OCI-LY1 (cell line): ENCODE measurements around the gene H2BW2.
"Not testable (repeated sequence)": the region's sequence is repeated elsewhere in the genome, so short reads cannot be mapped to it uniquely, and the experiment has no call there.

Experiments used
- H2AFZ ChIP-seq: fragments of 200-600 bp; sonication (generic), shearing (Covaris generic); 2 replicates; pipeline ENCODE4 v1.6.0; 2014; ENCODE audit warnings: antibody characterized with exemption, mild to moderate bottlenecking, low read length
- H3F3A ChIP-seq: fragments of 200-600 bp; sonication (generic), shearing (Covaris generic); 2 replicates; pipeline ENCODE4 v1.6.0; 2014; ENCODE audit warnings: mild to moderate bottlenecking, antibody characterized with exemption, low read length, moderate library complexity; ENCODE audit not compliant: insufficient read depth
- H3K27ac ChIP-seq: fragments of 200-600 bp; sonication (generic); 2 replicates; pipeline ENCODE4 v1.5.1; 2014; ENCODE audit warnings: low read length, mixed run types, mild to moderate bottlenecking, low read depth; ENCODE audit not compliant: poor library complexity, severe bottlenecking
- H3K27me3 ChIP-seq: fragments of 200-600 bp; sonication (generic); 2 replicates; pipeline ENCODE4 v1.6.0; 2014; ENCODE audit warnings: antibody characterized with exemption, mild to moderate bottlenecking, low read length, moderate library complexity; ENCODE audit not compliant: insufficient read depth
- H3K36me3 ChIP-seq: fragments of 200-600 bp; sonication (generic); 2 replicates; pipeline ENCODE4 v1.6.1; 2014; ENCODE audit warnings: mild to moderate bottlenecking, antibody characterized with exemption, low read length, moderate library complexity, mixed read lengths; ENCODE audit not compliant: insufficient read depth
- H3K4me1 ChIP-seq: fragments of 200-600 bp; sonication (generic); 2 replicates; pipeline ENCODE4 v1.5.1; 2014; ENCODE audit warnings: mild to moderate bottlenecking, low read length, moderate library complexity; ENCODE audit not compliant: insufficient read depth, severe bottlenecking
- H3K4me2 ChIP-seq: fragments of 200-600 bp; sonication (generic), shearing (Covaris generic); 2 replicates; pipeline ENCODE4 v1.6.1; 2014; ENCODE audit warnings: low read length
- H3K4me3 ChIP-seq: fragments of 200-600 bp; sonication (generic); 2 replicates; pipeline ENCODE4 v1.5.1; 2014; ENCODE audit warnings: low read length, low read depth, mild to moderate bottlenecking, mixed read lengths; ENCODE audit not compliant: poor library complexity, severe bottlenecking
- H3K79me2 ChIP-seq: fragments of 200-600 bp; shearing (Covaris generic); 2 replicates; pipeline ENCODE4 v1.6.1; 2016; ENCODE audit warnings: mixed run types, low read length, mixed read lengths; ENCODE audit not compliant: insufficient read depth
- H3K9ac ChIP-seq: fragments of 200-600 bp; sonication (generic), shearing (Covaris generic); 2 replicates; pipeline ENCODE4 v1.6.1; 2014; ENCODE audit warnings: mild to moderate bottlenecking, low read length, mixed read lengths
- H3K9me2 ChIP-seq: fragments of 200-600 bp; sonication (generic), shearing (Covaris generic); 2 replicates; pipeline ENCODE4 v1.6.1; 2014; ENCODE audit warnings: low read depth, mild to moderate bottlenecking, low read length, mixed read lengths
- H3K9me3 ChIP-seq: fragments of 200-600 bp; shearing (Covaris generic); 2 replicates; pipeline ENCODE4 v1.6.1; 2014; ENCODE audit warnings: low read length, mixed read lengths
- H4K20me1 ChIP-seq: fragments of 200-600 bp; sonication (generic), shearing (Covaris generic); 2 replicates; pipeline ENCODE4 v1.6.0; 2016; ENCODE audit warnings: mild to moderate bottlenecking, low read length; ENCODE audit not compliant: insufficient read depth
- CTCF ChIP-seq: fragments of 200-600 bp; sonication (generic), shearing (Covaris generic); IDR thresholded peaks from 2 replicates; pipeline ENCODE4 v1.5.1; 2017; ENCODE audit warnings: mild to moderate bottlenecking, antibody characterized with exemption, low read length, moderate library complexity, mixed read lengths
- EZH2 ChIP-seq: fragments of 200-600 bp; sonication (generic), shearing (Covaris generic); IDR thresholded peaks from 2 replicates; pipeline ENCODE4 v1.8.0; 2017; ENCODE audit warnings: borderline replicate concordance, mixed run types, mild to moderate bottlenecking, antibody characterized with exemption, low read length, moderate library complexity, mixed read lengths

H2BW2 gene

GRCh38 chrX:104013158-104013557 is 26.6 kb upstream of the H2BW2 start:
- Histone ChIP-seq H3K4me1 (no peaks in the 10 kb centered on the region), H3K27ac (no peak overlapping the region), H3K36me3 (no peaks in the 10 kb centered on the region), H3K9me3 (no peaks in the 10 kb centered on the region), H3F3A (no peaks in the 10 kb centered on the region), H3K27me3 (no peaks in the 10 kb centered on the region), H2AFZ (no peak overlapping the region), H3K9me2 (no peaks in the 10 kb centered on the region), H3K4me2 (no peak overlapping the region), H4K20me1 (no peaks in the 10 kb centered on the region), H3K9ac (no peak overlapping the region), H3K79me2 (no peaks in the 10 kb centered on the region), H3K4me3 (no peak overlapping the region)
- TF ChIP-seq CTCF: no peak
- TF ChIP-seq EZH2: no peak

DNA sequence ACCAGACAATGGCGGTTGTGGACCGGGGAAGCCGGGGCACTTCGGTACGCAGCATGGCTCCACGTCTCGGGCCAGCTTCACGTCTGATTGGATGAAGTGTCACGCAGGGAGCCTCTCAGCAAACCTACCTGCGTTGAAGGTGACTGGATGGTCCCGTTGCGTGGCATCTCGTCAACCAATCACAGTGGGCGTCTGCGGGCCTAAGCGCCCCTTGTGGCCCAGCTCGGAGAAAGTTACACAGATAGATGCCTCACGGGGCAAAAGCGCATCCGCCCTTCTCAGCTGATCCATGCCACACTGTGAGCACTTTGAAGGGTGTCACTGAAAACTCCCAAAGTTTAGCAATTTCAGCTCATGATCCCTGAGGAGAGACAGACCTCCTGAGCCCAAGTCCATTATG is 26.1 kb upstream of the H2BW2 start, which contains the start of gene H2BW1:
Gene H2BW1 (minus strand): TSS at position 103 of the 400 bp plus-strand sequence. CDS start 132 bp downstream, outside the sequence.
- Histone ChIP-seq H3K9me2 (no peaks in the 10 kb centered on the region), H3K4me3 (no peak within 1 kb of the TSS), H3K4me1 (no peaks in the 10 kb centered on the region), H3K27ac (no peak within 1 kb of the TSS), H3K79me2 (no peaks in the 10 kb centered on the region), H3K9ac (no peak within 1 kb of the TSS), H3K9me3 (no peaks in the 10 kb centered on the region), H4K20me1 (no peaks in the 10 kb centered on the region), H3K36me3 (no peaks in the 10 kb centered on the region), H3K27me3 (no peaks in the 10 kb centered on the region), H2AFZ (no peak within 1 kb of the TSS), H3K4me2 (no peak within 1 kb of the TSS), H3F3A (no peaks in the 10 kb centered on the region)
- no peak for TF ChIP-seq CTCF
- TF ChIP-seq EZH2: no peak

DNA sequence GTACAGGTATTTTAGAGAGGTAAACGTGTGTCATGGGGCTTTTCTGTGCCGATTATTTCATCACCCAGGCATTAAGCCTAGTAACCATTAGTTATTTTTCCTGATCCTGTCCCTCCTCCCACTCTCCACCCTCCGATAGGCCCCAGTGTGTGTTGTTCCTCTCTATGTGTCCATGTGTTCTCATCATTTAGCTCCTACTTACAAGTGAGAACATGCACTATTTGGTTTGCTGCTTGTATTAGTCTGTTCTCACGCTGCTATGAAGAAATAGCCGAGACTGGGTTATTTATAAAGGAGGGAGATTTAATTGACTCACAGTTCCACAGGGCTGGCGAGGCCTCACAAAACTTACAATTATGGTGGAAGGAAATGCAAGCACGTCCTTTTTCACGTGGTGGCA is 24.2 kb upstream of the H2BW2 start:
- not testable (repeated sequence) for H3K9me2 ChIP-seq, H3F3A ChIP-seq, H3K9me3 ChIP-seq, H3K4me2 ChIP-seq, H3K27ac ChIP-seq, H3K4me3 ChIP-seq, H4K20me1 ChIP-seq, H3K79me2 ChIP-seq, H3K4me1 ChIP-seq, H3K36me3 ChIP-seq, H3K9ac ChIP-seq, H2AFZ ChIP-seq, H3K27me3 ChIP-seq

DNA sequence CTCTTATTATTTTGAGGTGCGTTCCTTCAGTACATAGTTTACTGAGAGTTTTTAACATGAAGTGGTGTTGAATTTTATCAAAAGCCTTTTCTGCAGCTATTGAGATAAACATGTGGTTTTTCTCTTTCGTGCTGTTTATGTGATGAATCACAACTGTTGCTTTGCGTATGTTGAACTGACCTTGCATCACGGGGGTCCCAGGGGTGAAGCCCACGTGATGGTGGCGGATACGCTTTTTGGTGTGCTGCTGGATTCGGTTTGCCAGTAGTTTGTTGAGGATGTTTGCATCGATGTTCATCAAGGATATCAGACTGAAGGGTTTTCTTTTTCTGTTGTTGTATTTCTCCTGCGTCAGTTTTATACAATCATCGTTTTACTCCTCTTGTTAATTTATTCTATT is 21.6 kb upstream of the H2BW2 start:
- TF ChIP-seq EZH2: no peak
- no peak for TF ChIP-seq CTCF
- Histone ChIP-seq H3K27me3 (no peaks in the 10 kb centered on the region), H4K20me1 (no peaks in the 10 kb centered on the region), H3K4me1 (no peaks in the 10 kb centered on the region), H3K4me3 (no peak overlapping the region), H3K4me2 (no peak overlapping the region), H3K36me3 (no peaks in the 10 kb centered on the region), H3F3A (no peaks in the 10 kb centered on the region), H3K9me2 (no peaks in the 10 kb centered on the region), H3K9me3 (no peaks in the 10 kb centered on the region), H2AFZ (no peak overlapping the region), H3K79me2 (no peaks in the 10 kb centered on the region), H3K9ac (no peak overlapping the region), H3K27ac (no peak overlapping the region)
